ENCODE data around the gene ACBD5. TPM values are rescaled to one million over a fixed set of nuclear protein-coding genes. Genes with fewer than 3 reads are reported as not detected.

ACBD5 gene
- total and polyA plus RNA-seq, 8 donors: 6.2 to 45.2 (median 13.8) TPM

DNA sequence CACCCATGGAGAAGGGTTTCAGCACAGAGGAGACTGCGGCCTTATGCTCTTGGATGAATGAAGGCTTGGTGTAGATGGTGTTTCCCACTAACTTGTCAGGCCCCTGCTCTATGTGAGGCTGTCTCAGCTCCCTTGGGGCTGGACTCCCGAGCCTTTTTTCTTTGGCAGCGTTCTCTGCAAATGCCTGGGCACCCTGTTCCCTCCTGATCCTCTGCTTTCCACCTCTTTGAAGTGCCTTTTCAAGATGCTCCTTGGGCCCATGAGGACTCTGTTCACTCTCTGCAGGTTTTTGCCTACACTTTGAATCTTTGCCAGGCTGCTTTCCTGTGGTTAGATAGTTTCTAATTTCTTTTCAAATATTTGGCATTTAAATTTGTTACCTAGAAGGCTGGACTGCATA, 6.8 kb upstream of the ACBD5 start:
- no peaks in the 10 kb centered on the region for H3K9me3 ChIP-seq
- intact Hi-C loops (cut with DNase I; ENCODE audit: low total_unique reads): no loop called here
- peaks cover 0 to 12% (median 9%) of the 10 kb centered on the region in 4 donors for H3K4me1 ChIP-seq
- DNase-seq: no peak
- H3K36me3 ChIP-seq: no peaks in the 10 kb centered on the region
- H3K27ac ChIP-seq: no peak overlapping the region
- TF ChIP-seq, protein P1, sequence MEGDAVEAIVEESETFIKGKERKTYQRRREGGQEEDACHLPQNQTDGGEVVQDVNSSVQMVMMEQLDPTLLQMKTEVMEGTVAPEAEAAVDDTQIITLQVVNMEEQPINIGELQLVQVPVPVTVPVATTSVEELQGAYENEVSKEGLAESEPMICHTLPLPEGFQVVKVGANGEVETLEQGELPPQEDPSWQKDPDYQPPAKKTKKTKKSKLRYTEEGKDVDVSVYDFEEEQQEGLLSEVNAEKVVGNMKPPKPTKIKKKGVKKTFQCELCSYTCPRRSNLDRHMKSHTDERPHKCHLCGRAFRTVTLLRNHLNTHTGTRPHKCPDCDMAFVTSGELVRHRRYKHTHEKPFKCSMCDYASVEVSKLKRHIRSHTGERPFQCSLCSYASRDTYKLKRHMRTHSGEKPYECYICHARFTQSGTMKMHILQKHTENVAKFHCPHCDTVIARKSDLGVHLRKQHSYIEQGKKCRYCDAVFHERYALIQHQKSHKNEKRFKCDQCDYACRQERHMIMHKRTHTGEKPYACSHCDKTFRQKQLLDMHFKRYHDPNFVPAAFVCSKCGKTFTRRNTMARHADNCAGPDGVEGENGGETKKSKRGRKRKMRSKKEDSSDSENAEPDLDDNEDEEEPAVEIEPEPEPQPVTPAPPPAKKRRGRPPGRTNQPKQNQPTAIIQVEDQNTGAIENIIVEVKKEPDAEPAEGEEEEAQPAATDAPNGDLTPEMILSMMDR (IDR thresholded peaks at IDR 0.05): no peak
- TF ChIP-seq EP300 (IDR thresholded peaks at IDR 0.05) (no peak), POLR2A (IDR thresholded peaks at IDR 0.05) (no peak), POLR2AphosphoS5 (IDR thresholded peaks at IDR 0.05) (no peak)
- 65 to 100% (median 96%) methylated on average over 3 of the region's 3 CpGs for WGBS, 5 donors
- H3K4me3 ChIP-seq: no peak overlapping the region
- peaks cover 0 to 3% (median 0%) of the 10 kb centered on the region in 3 donors for H3K27me3 ChIP-seq

DNA sequence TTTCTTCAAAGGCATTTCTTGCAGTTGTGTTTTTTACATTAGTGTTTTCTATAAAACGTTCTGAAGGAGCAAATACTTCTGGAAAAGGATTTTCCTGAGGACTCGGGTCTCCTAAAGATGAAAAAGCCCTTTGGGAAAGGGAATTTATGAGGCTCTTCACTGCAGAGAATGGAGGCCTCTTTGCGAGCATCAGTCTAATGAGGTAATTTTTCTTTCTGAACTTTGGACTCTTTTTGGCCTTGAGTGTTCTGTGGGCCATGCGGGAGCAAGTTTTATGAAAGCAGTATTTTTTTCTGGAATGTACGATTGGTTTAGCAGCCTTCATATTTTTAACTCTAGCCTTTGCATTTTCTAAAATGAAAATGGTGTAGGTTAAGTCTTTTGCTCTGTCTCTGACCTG, 6.4 kb upstream of the ACBD5 start:
- TF ChIP-seq, protein P1 (IDR thresholded peaks at IDR 0.05): no peak
- TF ChIP-seq POLR2A (IDR thresholded peaks at IDR 0.05): no peak
- TF ChIP-seq EP300 (IDR thresholded peaks at IDR 0.05): no peak
- no peak for DNase-seq

DNA sequence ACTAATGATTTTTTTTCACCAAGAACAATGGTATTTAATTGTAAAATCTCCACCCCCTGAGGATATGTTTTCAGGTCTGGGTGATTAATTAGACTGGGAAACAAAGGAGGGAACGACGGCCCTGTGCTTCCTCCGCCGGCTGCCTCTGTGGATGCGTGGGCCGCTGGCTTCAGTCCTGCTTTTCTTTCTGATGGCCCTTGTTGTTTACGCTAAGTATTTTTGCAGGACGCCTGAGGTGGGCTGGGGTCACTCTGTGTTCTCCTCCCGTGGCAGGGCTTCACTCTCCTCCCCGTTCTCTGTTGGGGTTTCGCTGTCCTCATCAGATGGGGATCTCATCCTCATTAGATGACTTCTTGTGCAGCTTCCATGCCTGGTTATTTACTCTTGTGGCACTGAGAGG, 5.2 kb upstream of the ACBD5 start:
- Histone ChIP-seq H3K9me3 (no peaks in the 10 kb centered on the region), H3K27me3 (no peaks in the 10 kb centered on the region), H3K4me1 (peaks cover 0 to 17% (median 15%) of the 10 kb centered on the region in 4 donors), H3K27ac (no peak overlapping the region), H3K36me3 (no peaks in the 10 kb centered on the region), H3K4me3 (no peak overlapping the region)
- intact Hi-C loops (cut with DNase I; ENCODE audit: low total_unique reads): no loop called here
- DNase-seq: no peak
- TF ChIP-seq POLR2A (IDR thresholded peaks at IDR 0.05) (no peak), POLR2AphosphoS5 (IDR thresholded peaks at IDR 0.05) (no peak), EP300 (IDR thresholded peaks at IDR 0.05) (no peak)
- TF ChIP-seq, protein P1 (IDR thresholded peaks at IDR 0.05): no peak
- WGBS, 5 donors: 47 to 67% (median 58%) methylated on average over 10 to 11 of the region's 11 CpGs

More for the DNA sequence above, 6.4 kb upstream of the ACBD5 start:
- Histone ChIP-seq H3K36me3 (no peaks in the 10 kb centered on the region), H3K4me1 (peaks cover 0 to 8% (median 7%) of the 10 kb centered on the region in 4 donors), H3K27ac (no peak overlapping the region), H3K27me3 (no peaks in the 10 kb centered on the region), H3K9me3 (no peaks in the 10 kb centered on the region), H3K4me3 (no peak overlapping the region)
- WGBS, 5 donors: 76 to 86% (median 83%) methylated on average over 5 of the region's 5 CpGs
- intact Hi-C loops (cut with DNase I; ENCODE audit: low total_unique reads): no loop called here

DNA sequence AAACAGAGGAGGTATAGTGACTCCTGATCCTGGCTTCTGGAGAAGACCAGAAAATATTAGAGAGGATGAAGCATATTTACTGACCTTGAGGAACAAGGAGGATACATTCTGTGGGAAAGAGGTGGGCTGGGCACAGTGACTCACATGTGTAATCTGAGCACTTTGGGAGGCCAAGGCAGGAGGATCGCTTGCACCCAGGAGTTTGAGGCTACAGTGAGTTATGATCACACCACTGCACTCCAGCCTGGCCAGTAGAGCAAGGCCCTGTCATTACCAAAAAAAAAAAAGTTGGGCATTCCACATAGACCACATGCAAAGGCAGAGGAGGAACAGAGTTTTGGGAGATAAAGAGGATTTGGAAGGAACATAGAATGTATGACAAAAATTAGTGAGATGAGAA, 4.4 kb upstream of the ACBD5 start:
- Histone ChIP-seq H3K36me3 (no peaks in the 10 kb centered on the region), H3K27me3 (no peaks in the 10 kb centered on the region), H3K4me1 (peaks cover 0 to 18% (median 16%) of the 10 kb centered on the region in 4 donors), H3K9me3 (no peaks in the 10 kb centered on the region), H3K4me3 (no peak overlapping the region), H3K27ac (no peak overlapping the region)
- intact Hi-C loops (cut with DNase I; ENCODE audit: low total_unique reads): no loop called here
- 48 to 100% (median 82%) methylated on average over 1 of the region's 1 CpG for WGBS, 5 donors
- TF ChIP-seq POLR2A (IDR thresholded peaks at IDR 0.05) (no peak), POLR2AphosphoS5 (IDR thresholded peaks at IDR 0.05) (no peak), EP300 (IDR thresholded peaks at IDR 0.05) (no peak)
- TF ChIP-seq, protein P1 (IDR thresholded peaks at IDR 0.05): no peak
- DNase-seq: no peak

Data from stomach (tissue), 9 donors.